Right renal cortex interstitium (tissue), 3 donors: ENCODE results near the gene PLAAT5. TPM values are rescaled to one million over a fixed set of nuclear protein-coding genes. Genes with fewer than 3 reads are reported as not detected.
"Not testable (repeated sequence)": the region's sequence is repeated elsewhere in the genome, so short reads cannot be mapped to it uniquely, and the experiment has no call there.

Experiments used
- DNase-seq, 3 donors: peaks; one replicate each; pipeline ENCODE4 v3.0.0-alpha.2; 2013; ENCODE audit warnings: low read depth in 3 of 3, low spot score in 2 of 3
- polyA plus RNA-seq, 3 donors: library from polyadenylated mRNA; unstranded; fragments of 120-200 nt; gene quantifications; one replicate each; pipeline ENCODE4 v1.2.1, GENCODE V29; 2013; ENCODE audit not compliant: insufficient read length in 3 of 3

PLAAT5 gene
- polyA plus RNA-seq, 3 donors, result 0.42 to 0.51 (median 0.42) TPM

DNA sequence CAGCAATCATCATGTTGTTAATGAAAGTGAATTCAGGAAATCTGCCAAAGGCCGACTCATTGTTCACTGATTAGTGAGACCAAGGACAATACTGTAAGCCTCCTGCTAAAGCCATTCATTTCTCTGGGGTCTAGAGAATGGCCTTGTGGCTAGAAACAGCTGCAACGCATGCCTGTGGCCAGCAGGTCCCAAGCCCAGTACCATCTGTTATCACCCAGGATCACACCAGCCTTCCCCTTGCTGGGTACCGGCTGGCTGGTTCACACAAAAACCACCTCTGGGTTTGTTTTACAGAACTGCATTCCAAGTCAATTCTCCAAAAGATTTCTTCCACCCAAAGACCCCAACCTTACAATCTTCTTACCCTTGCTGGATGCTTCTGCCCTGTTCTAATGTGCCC, 1.1 kb downstream of the PLAAT5 start:
- no peak for DNase-seq

DNA sequence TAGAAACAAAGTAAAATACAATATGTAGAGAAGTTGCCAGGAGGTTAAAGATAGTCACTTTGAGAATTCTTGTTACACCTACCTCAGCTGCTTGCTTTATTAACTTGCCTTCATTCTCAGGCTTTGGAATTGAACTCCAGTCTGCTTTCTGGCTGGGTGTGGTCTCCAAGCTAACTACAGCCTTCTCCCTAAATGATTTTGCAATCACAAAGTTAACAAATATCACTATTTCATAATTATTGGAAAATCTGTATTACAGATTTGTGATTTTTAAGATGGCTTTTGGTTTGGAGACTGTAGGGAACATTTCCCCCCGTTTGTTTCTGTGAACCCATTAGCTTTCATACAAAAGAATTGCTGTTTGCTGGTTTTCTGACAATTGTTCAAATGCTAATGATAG, 2.2 kb downstream of the PLAAT5 start:
- DNase-seq, result no peak

DNA sequence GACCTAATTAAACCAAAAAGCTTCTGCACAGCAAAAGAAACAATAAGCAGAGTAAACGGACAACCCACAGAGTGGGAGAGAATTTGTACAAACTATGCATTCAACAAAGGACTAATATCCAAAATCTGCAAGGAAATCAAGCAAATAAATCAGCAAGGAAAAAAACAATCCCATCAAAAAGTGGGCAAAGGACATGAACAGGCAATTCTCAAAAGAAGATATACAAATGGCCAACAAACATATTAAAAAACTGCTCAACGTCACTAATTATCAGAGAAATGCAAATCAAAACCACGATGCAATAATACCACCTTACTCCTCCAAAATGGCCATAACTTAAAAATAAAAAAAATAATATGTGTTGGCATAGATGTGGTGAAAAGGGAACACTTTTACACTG, 5.2 kb downstream of the PLAAT5 start:
- no peak for DNase-seq

DNA sequence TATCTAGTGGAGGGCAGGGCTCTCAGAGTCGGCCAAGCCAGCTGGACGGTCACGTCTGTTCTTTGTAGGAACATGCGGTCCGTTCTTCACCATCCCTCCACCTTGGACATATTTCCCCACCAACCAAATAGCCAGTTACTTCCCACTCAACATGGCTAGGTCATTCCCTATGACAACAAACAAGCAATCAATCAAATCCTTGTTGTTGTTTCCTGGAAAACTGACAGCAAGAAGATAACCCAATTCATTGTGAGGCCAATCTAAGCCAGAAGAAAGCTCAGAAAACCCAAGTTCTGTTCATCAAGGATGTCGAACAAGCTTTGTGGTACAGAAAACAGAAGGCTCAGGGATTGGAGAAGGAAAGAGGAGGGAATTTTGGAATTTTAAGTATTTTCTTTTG, 10.9 kb downstream of the PLAAT5 start:
- no peak for DNase-seq

DNA sequence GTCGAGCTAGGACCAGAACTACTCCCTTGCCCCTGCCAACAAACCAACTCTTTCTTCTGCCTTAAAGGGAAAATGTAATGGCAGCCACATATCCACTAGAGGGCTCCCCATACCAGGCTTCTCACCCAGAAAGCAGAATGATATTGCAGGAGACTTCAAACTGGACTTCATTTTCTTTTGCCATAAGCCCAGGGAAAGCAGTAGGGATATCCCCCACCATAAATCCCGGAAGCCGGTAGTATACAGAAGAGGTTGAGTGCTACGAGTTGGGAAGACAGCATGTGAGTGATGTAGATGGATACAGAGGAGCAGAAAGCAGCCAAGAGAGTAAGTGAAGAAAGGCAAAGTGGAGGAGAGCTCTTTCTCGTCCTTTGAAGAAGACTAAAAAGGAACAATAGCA, 12.1 kb downstream of the PLAAT5 start:
- DNase-seq, result peak in 1 of 3 donors; percentile 57

DNA sequence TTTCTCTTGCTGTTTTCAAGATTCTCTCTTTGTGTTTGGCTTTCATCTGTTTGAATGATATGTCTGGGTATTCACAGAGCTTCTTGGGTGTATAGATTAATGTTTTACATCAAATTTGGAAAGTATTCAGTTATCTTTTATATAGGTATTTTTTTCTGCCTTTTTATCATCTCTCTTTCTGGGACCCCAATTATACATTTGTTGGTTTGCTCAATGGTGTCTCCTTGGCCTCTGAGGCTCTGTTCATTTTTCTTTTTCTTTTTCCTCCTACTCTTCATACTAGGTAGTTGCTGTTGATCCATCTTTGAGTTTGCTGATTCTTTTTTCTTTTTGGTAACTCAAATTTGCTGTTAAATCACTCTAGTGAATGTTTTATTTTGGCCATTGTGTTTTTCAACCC, 14.3 kb downstream of the PLAAT5 start:
- DNase-seq, result no peak

- no peak for DNase-seq
Observed at GRCh38 chr11:63472372-63472771, 18.6 kb downstream of the PLAAT5 start.

DNA sequence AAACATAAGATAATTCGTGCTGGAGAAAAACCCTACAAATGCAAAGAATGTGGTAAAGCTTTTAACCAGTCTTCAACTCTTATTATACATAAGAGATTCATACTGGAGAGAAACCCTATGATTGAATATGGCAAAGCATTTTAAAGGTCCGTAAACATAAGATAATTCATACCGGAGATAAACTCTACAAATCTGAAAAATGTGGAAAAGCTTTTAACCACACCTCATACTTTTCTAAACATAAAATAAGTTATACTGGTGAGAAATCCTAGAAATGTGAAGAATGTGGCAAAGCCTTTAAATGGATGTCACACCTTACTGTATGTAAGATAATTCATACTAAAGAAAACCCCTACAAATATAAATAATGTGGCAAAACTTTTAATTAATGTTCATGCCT, 20.7 kb downstream of the PLAAT5 start:
- no peak for DNase-seq

DNA sequence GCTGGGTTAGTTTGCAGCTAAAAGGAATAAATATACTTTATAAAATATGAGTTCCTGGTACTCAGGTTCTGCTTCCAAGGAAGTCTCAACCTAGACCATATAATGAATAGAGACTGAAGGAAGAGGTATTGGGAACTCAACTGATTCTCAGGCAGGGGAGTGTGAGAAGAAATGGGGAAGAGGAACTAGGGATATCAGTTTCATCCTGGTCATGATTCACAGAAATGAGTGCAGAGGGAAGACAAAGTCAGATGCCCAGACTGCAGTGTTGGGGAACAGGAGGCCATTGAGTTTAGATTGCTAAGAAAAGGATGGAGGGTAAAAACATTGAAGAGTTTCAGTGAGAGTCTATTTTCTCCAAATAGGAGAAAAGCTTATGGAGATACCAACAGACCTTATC, 28.8 kb downstream of the PLAAT5 start:
- no peak for DNase-seq

DNA sequence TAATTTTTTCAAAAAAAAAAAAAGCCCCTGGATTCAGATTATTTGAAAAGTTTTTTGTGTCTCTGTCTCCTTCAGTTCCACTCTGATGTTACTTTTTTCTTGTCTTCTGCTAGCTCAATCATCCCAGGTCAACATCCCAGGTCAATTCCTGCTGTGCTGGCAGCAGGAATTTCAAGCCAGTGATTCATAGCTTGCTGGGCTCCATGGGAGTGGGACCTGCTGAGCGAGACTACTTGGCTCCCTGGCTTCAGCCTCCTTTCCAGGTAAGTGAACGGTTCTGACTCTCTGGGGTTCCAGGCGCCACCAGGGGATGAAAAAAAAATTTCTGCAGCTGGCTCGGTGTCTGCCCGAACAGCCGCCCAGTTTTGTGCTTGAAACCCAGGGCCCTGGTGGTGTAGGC, 31.4 kb downstream of the PLAAT5 start:
- DNase-seq, result no peak

DNA sequence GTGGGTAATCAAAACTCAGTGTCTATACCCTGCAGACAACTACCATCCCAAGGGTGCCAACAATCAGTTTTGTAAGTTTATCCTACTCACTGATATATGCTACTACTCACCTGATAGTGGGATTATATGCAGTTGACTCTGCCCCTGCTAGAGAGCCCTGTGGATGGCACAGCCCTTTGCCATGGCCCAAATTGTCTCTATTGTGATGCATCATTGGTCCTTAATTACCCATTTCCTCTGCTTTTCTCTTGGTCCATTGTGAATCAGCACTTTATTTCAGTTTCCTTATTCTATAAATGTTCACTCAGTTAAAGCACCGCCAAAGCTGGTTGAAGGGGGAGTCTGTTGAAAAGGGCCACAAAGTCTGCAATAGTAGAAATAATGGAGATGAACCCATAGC, 42.3 kb downstream of the PLAAT5 start:
- no peak for DNase-seq

- no peak for DNase-seq
Observed at GRCh38 chr11:63445720-63446119, 45.2 kb downstream of the PLAAT5 start.

DNA sequence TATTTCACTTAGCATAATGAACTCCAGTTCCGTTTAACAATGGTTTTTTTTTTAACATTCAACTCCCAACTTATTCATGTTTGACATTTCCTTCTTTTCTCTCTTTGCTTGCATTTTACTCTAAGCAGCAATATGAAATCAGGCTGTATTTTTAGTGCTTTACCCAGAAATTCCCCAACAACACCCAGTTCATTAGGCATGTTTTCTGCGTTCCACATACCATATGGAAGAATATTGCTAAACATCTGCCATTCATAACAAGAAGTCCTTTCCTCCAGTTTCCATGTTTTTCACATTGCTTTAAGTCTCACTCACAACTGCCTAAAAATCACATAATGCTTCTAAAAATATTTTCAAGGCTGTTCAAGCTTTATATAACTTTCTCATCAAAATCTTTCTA, 45.8 kb downstream of the PLAAT5 start:
- DNase-seq, result no peak

- DNase-seq, result no peak
Observed at GRCh38 chr11:63444160-63444559, 46.8 kb downstream of the PLAAT5 start.

DNA sequence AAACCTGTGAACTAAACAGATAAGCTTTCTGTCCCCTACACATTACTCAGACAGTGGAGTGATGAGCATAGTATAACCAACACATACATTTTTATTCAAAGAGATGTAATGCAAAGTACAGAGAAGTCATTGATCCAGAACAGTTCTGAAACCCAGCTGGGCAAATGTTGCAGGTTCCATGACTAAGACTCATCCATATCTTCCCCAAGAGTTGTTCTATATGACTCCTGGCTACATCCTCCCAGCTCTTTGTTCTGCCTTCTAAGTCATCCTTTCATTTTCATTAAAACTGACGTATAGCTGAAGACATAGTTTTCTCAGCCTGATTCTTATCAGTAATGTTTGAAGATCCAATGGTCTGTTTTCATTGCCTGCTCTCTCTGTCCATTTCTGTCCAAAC, 47.3 kb downstream of the PLAAT5 start:
- no peak for DNase-seq

DNA sequence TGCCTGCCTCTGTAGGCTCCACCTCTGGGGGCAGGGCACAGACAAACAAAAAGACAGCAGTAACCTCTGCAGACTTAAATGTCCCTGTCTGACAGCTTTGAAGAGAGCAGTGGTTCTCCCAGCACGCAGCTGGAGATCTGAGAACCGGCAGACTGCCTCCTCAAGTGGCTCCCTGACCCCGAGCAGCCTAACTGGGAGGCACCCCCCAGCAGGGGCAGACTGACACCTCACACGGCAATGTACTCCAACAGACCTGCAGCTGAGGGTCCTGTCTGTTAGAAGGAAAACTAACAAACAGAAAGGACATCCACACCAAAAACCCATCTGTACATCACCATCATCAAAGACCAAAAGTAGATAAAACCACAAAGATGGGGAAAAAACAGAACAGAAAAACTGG, 55.1 kb downstream of the PLAAT5 start:
- DNase-seq, result not testable (repeated sequence)

- not testable (repeated sequence) for DNase-seq
Observed at GRCh38 chr11:63435351-63435750, 55.6 kb downstream of the PLAAT5 start.

GRCh38 chr11:63430731-63431130, 60.2 kb downstream of the PLAAT5 start:
- DNase-seq, result not testable (repeated sequence)

- no peak for DNase-seq
Observed at GRCh38 chr11:63427971-63428508, 62.9 kb downstream of the PLAAT5 start.

DNA sequence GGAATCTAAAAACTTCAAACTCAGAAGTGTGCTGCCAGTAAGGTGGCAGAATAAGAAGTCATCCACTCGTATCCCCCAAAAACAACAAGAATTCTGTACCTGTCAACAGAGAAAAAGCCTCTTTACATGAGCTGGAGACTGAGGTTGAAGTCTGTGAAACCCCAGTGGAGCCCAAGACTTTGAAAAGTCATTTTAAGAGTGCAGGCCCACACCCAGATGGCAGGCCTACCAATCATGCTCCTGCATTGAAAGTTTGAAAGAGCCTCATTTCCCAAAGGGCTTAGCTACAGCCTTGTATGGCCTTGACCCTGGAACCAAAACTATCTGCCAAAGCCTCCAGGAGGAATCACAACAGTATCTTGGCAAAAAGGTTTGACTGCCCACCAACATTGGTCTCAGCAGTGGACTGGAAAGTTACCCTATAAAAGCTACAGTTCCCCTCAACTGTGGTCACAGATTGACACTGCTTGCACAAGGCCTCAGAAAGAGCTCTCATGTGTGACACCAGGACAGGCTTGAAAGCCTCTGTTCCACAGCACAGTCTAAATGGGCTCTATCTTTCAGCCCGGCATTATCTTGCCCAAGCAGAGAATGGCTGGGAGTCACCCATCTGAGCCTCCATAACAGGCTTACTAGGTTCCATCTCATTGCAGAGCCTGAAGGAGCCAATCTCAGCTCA, 73.7 kb downstream of the PLAAT5 start:
- no peak for DNase-seq
